ENCODE results near the gene CEP78.

CEP78 gene, protein sequence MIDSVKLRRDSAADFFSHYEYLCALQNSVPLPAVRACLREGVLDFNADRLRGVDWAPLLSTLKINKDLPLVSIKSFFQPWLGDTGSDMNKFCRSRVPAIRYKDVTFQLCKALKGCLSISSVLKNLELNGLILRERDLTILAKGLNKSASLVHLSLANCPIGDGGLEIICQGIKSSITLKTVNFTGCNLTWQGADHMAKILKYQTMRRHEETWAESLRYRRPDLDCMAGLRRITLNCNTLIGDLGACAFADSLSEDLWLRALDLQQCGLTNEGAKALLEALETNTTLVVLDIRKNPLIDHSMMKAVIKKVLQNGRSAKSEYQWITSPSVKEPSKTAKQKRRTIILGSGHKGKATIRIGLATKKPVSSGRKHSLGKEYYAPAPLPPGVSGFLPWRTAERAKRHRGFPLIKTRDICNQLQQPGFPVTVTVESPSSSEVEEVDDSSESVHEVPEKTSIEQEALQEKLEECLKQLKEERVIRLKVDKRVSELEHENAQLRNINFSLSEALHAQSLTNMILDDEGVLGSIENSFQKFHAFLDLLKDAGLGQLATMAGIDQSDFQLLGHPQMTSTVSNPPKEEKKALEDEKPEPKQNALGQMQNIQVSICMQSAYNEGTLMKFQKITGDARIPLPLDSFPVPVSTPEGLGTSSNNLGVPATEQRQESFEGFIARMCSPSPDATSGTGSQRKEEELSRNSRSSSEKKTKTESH

DNA sequence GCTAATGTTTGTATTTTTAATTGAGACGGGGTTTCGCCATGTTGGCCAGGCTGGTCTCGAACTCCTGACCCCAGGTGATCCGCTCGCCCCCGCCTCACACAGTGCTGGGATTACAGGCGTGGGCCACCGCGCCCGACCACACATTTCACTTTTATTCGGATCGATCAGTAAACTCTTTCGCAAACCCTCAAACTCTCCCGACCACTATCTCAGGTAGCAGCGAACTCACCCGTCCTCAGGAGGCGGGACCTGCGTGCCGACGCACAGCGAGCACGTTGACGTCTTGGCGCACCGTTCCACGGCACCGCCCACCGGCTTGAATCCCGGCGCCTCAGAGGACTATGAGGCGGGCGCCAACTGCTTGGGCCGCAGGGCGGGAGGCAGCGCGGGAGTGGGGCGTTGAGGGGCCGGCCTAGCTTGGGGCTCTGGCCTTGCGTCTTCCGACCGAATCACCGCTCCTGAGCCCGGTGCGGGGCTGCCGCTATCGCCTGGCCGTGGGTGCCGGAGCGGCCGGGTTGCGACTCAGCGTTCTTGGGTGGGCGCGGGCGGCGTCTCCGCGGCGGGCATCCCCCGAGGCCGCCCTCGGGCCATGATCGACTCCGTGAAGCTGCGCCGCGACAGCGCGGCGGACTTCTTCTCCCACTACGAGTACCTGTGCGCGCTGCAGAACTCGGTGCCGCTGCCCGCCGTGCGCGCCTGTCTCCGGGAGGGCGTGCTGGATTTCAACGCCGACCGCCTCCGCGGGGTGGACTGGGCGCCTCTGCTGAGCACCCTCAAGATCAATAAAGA, at the start of gene CEP78:
TSS of gene CEP78 (plus strand) at position 314 of the 789 bp plus-strand sequence. CDS start at position 590, 276 bp downstream.
- DNase-seq (ENCODE audit: low read depth), result peak; percentile 96
- no peak for TF ChIP-seq CTCF (IDR thresholded peaks at IDR 0.05; ENCODE audit: insufficient read depth, low read depth, low read length, missing control alignments)
- H3K4me3 ChIP-seq (ENCODE audit: low read depth, low read length), result peak within 1 kb of the TSS; percentile 90

DNA sequence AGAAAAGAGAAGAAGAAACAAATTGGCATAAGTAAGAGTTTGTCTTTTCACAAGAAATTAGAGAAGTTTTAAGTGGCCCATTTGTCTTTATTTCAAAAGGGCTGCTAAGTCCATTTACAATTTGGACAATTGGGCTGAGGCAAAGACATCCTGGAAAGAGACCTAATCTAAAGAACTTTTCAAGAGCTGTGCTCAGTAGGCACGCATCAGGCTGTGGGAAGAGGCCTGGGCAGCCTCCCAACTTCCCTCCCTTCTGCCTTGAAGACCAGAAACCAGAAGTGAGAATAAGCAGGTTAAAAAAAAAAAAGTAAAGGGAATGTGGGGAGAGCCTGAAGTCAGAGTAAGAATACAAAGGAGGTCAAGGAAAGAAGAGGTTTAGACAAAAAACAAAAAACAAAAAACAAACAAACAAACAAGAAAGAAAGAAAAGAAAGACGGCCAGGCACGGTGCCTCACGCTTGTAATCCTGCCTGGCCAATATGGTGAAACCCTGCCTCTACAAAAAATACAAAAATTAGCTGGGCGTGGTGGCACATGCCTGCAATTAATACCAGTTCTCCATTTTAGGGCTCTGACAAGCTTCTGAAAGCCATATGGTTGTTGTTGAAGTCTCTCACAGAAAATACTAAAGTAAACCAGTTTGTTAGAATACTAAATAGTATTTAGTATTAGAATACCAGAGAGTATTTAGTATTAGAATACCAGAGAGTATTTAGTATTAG, 48.0 kb upstream of the CEP78 start:
- TF ChIP-seq CTCF (IDR thresholded peaks at IDR 0.05; ENCODE audit: insufficient read depth, low read depth, low read length, missing control alignments), result no peak
- no peak for DNase-seq (ENCODE audit: low read depth)
- H3K4me3 ChIP-seq (ENCODE audit: low read depth, low read length), result no peak overlapping the region

GRCh38 chr9:78188594-78188993, 47.3 kb upstream of the CEP78 start:
- no peak overlapping the region for H3K4me3 ChIP-seq (ENCODE audit: low read depth, low read length)
- DNase-seq (ENCODE audit: low read depth), result no peak
- no peak for TF ChIP-seq CTCF (IDR thresholded peaks at IDR 0.05; ENCODE audit: insufficient read depth, low read depth, low read length, missing control alignments)

DNA sequence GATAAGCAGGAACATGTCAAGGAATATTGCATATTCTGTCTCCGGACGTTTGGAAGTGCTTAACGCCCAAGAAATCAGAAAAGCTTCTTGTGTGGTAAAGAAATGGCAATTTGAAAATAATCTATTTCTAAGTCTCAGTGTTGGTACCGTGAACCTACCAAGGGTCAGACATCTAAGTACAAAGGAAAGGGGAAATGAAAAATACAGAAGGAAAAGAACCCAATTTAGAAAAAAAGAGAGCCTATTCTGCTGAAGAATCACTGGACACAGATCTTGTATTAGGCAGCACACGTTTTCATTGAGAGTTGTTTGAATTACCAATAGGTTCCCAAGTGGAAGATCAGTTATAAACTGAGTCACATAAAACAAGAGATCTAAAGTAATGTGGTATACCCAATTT, 46.9 kb upstream of the CEP78 start:
- H3K4me3 ChIP-seq (ENCODE audit: low read depth, low read length), result no peak overlapping the region
- no peak for DNase-seq (ENCODE audit: low read depth)
- no peak for TF ChIP-seq CTCF (IDR thresholded peaks at IDR 0.05; ENCODE audit: insufficient read depth, low read depth, low read length, missing control alignments)

DNA sequence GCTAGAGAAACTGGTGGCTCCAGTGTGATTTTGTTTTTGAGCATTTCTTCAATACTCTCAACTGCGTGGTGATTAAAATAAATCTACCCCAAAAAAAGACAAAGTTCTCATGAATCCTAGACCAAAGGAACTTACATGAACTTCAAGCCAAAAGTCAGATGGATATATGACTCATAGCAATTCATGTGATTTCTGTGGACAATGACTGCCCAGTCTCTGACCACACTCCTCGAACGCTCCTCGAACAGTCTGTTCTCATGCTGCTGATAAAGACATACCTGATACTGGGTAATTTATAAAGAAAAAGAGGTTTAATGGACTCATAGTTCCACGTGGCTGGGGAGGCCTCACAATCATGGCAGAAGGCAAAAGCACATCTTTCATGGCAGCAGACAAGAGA, 46.4 kb upstream of the CEP78 start:
- DNase-seq (ENCODE audit: low read depth), result no peak
- no peak overlapping the region for H3K4me3 ChIP-seq (ENCODE audit: low read depth, low read length)
- TF ChIP-seq CTCF (IDR thresholded peaks at IDR 0.05; ENCODE audit: insufficient read depth, low read depth, low read length, missing control alignments), result no peak

DNA sequence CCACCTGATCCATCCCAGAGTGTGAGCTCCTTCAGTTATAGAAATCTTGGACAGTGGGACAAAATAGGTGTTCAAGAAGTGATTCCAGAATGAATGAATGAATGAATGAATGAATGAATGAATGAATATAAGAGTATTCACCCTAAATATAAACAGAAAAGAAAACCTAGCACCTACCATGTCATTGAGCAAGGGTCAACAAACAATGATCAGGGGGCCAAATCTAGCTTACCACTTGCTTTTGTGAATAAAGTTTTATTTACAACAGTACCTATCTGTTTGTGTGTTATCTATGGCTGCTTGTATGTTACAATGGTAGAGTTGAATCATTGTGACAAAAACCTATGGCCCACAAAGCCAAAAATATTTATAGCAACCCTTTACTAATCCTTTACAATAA, 43.9 kb upstream of the CEP78 start:
- no peak for TF ChIP-seq CTCF (IDR thresholded peaks at IDR 0.05; ENCODE audit: insufficient read depth, low read depth, low read length, missing control alignments)
- H3K4me3 ChIP-seq (ENCODE audit: low read depth, low read length), result no peak overlapping the region
- DNase-seq (ENCODE audit: low read depth), result no peak
